ENCODE data around the gene DRC1. TPM values are rescaled to one million over a fixed set of nuclear protein-coding genes. Genes with fewer than 3 reads are reported as not detected.

Gene DRC1
- polyA plus RNA-seq, 1 donor from 2014 or later, result 0.16 TPM

GRCh38 chr2:26489213-26489850 lies 87.6 kb downstream of the DRC1 start:
- no peaks in the 10 kb centered on the region for H3K9me2 ChIP-seq (ENCODE audit: insufficient read depth, low read length)
- H3K4me2 ChIP-seq (ENCODE audit: low read length), result no peak overlapping the region
- H3K27me3 ChIP-seq (ENCODE audit: insufficient read depth, low read depth, low read length), result no peaks in the 10 kb centered on the region
- H3K9ac ChIP-seq (ENCODE audit: low read length), result no peak overlapping the region
- H3K4me3 ChIP-seq (ENCODE audit: low read length), result no peak overlapping the region
- H4K20me1 ChIP-seq (ENCODE audit: insufficient read depth), result no peaks in the 10 kb centered on the region
- no peak overlapping the region for H3K27ac ChIP-seq (ENCODE audit: low read length)
- no peaks in the 10 kb centered on the region for H3K79me2 ChIP-seq (replicated peaks; ENCODE audit: insufficient read depth, low read length)
- no peaks in the 10 kb centered on the region for H3F3A ChIP-seq (ENCODE audit: insufficient read depth, low read length, poor library complexity, severe bottlenecking)
- H3K9me3 ChIP-seq (ENCODE audit: low read length), result no peaks in the 10 kb centered on the region
- no peak overlapping the region for H2AFZ ChIP-seq (ENCODE audit: low read depth, low read length)
- no peak for TF ChIP-seq POLR2AphosphoS5 (IDR thresholded peaks at IDR 0.05)
- TF ChIP-seq TAF1 (IDR thresholded peaks at IDR 0.05; ENCODE audit: low read depth), result no peak
- TF ChIP-seq REST (IDR thresholded peaks at IDR 0.05; ENCODE audit: borderline replicate concordance), result no peak
- no peak for TF ChIP-seq EZH2 (IDR thresholded peaks at IDR 0.05; ENCODE audit: borderline replicate concordance, insufficient read depth, low read length, poor library complexity, severe bottlenecking)
- no peak for TF ChIP-seq EP300 (conservative IDR thresholded peaks at IDR 0.05; ENCODE audit: poor library complexity, severe bottlenecking)
- TF ChIP-seq MXI1 (conservative IDR thresholded peaks at IDR 0.05; ENCODE audit: poor library complexity, severe bottlenecking), result no peak
- no peak for TF ChIP-seq RAD21 (conservative IDR thresholded peaks at IDR 0.05)
- no peak for TF ChIP-seq SMC3 (conservative IDR thresholded peaks at IDR 0.05; ENCODE audit: poor library complexity)
- TF ChIP-seq CTCF (IDR thresholded peaks at IDR 0.05; ENCODE audit: poor library complexity, severe bottlenecking), result no peak
- no peaks in the 10 kb centered on the region for H3K36me3 ChIP-seq (ENCODE audit: insufficient read depth, low read length)

GRCh38 chr2:26491563-26492167 lies 89.9 kb downstream of the DRC1 start:
- H3F3A ChIP-seq (ENCODE audit: insufficient read depth, low read length, poor library complexity, severe bottlenecking), result no peaks in the 10 kb centered on the region
- H3K9ac ChIP-seq (ENCODE audit: low read length), result no peak overlapping the region
- H3K27ac ChIP-seq (ENCODE audit: low read length), result no peak overlapping the region
- H2AFZ ChIP-seq (ENCODE audit: low read depth, low read length), result no peak overlapping the region
- no peaks in the 10 kb centered on the region for H3K36me3 ChIP-seq (ENCODE audit: insufficient read depth, low read length)
- H3K4me3 ChIP-seq (ENCODE audit: low read length), result no peak overlapping the region
- H4K20me1 ChIP-seq (ENCODE audit: insufficient read depth), result no peaks in the 10 kb centered on the region
- no peak for TF ChIP-seq CTCF (IDR thresholded peaks at IDR 0.05; ENCODE audit: poor library complexity, severe bottlenecking)
- TF ChIP-seq TAF1 (IDR thresholded peaks at IDR 0.05; ENCODE audit: low read depth), result no peak
- TF ChIP-seq RAD21 (conservative IDR thresholded peaks at IDR 0.05), result no peak
- no peak for TF ChIP-seq REST (IDR thresholded peaks at IDR 0.05; ENCODE audit: borderline replicate concordance)
- no peak for TF ChIP-seq POLR2AphosphoS5 (IDR thresholded peaks at IDR 0.05)
- no peak for TF ChIP-seq MXI1 (conservative IDR thresholded peaks at IDR 0.05; ENCODE audit: poor library complexity, severe bottlenecking)
- TF ChIP-seq EP300 (conservative IDR thresholded peaks at IDR 0.05; ENCODE audit: poor library complexity, severe bottlenecking), result no peak
- no peak for TF ChIP-seq EZH2 (IDR thresholded peaks at IDR 0.05; ENCODE audit: borderline replicate concordance, insufficient read depth, low read length, poor library complexity, severe bottlenecking)
- no peak for TF ChIP-seq SMC3 (conservative IDR thresholded peaks at IDR 0.05; ENCODE audit: poor library complexity)
- no peak overlapping the region for H3K4me2 ChIP-seq (ENCODE audit: low read length)
- no peaks in the 10 kb centered on the region for H3K9me3 ChIP-seq (ENCODE audit: low read length)
- no peaks in the 10 kb centered on the region for H3K79me2 ChIP-seq (replicated peaks; ENCODE audit: insufficient read depth, low read length)
- no peaks in the 10 kb centered on the region for H3K27me3 ChIP-seq (ENCODE audit: insufficient read depth, low read depth, low read length)
- no peaks in the 10 kb centered on the region for H3K9me2 ChIP-seq (ENCODE audit: insufficient read depth, low read length)

Data from neural cell (in vitro differentiated cells).